ENCODE measurements around the gene CYP24A1.

DNA sequence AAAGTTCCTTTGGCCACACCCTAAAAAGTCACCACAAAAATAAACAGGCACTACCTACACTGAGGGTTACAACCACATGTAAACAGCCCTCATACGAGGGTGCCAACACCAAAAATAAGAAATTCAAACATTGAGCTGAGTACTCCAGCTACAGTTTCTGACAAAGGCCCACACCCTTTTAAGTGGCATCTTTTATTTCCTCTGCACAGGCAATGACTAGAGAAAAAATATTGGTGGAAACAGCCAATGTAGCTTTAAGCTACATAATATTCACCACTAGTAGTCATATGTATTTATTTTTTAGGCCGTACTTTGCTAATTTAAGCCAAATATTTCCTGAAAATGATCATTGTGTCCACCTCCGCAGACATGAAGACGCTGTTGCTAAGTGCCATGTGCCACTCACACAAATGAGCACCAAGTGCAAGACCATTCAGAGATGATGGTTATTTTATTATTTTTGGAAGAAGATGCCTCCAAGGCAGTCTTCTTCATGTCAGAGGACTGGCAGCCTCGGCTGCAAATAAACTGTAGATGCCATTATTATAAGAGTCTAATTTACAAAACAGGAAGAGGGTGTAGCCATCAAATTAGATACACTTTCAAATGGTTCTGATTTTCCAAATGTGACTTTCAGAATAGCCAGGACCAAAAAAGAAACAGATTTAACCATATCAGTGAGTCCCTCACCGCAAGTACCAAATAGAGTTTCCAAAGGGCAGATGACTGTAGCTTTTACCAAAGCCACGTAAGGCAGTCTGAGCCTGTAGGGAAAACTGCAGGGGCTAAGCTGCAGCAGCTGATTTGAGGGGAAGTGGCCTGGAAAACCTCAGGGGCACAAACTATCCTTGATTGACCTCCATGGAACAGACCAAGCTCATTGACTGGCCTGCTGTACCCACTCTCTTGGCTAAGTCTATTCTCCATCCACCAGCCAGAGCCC, 13.4 kb downstream of the CYP24A1 start:
- TF ChIP-seq, protein P1, sequence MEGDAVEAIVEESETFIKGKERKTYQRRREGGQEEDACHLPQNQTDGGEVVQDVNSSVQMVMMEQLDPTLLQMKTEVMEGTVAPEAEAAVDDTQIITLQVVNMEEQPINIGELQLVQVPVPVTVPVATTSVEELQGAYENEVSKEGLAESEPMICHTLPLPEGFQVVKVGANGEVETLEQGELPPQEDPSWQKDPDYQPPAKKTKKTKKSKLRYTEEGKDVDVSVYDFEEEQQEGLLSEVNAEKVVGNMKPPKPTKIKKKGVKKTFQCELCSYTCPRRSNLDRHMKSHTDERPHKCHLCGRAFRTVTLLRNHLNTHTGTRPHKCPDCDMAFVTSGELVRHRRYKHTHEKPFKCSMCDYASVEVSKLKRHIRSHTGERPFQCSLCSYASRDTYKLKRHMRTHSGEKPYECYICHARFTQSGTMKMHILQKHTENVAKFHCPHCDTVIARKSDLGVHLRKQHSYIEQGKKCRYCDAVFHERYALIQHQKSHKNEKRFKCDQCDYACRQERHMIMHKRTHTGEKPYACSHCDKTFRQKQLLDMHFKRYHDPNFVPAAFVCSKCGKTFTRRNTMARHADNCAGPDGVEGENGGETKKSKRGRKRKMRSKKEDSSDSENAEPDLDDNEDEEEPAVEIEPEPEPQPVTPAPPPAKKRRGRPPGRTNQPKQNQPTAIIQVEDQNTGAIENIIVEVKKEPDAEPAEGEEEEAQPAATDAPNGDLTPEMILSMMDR (IDR thresholded peaks at IDR 0.05; ENCODE audit: borderline replicate concordance, extremely low read depth, low read length, poor library complexity, severe bottlenecking): no peak
- no peak for TF ChIP-seq EZH2 (IDR thresholded peaks at IDR 0.05; ENCODE audit: borderline replicate concordance, low read depth, low read length, severe bottlenecking)
